GM19240 (cell line): ENCODE data around the gene SLC35F3.
A peak's percentile ranks its signal among the peaks of the same experiment; 100 is the strongest.
"Not testable (repeated sequence)": the region's sequence is repeated elsewhere in the genome, so short reads cannot be mapped to it uniquely, and the experiment has no call there.

Source experiments
- DNase-seq: peaks from one replicate; pipeline ENCODE4 v3.0.0; 2011; ENCODE audit warnings: low spot score; ENCODE audit not compliant: insufficient read length

The SLC35F3 gene

GRCh38 chr1:234280500-234280899 is 376.0 kb downstream of the SLC35F3 start:
- DNase-seq, result no peak

DNA sequence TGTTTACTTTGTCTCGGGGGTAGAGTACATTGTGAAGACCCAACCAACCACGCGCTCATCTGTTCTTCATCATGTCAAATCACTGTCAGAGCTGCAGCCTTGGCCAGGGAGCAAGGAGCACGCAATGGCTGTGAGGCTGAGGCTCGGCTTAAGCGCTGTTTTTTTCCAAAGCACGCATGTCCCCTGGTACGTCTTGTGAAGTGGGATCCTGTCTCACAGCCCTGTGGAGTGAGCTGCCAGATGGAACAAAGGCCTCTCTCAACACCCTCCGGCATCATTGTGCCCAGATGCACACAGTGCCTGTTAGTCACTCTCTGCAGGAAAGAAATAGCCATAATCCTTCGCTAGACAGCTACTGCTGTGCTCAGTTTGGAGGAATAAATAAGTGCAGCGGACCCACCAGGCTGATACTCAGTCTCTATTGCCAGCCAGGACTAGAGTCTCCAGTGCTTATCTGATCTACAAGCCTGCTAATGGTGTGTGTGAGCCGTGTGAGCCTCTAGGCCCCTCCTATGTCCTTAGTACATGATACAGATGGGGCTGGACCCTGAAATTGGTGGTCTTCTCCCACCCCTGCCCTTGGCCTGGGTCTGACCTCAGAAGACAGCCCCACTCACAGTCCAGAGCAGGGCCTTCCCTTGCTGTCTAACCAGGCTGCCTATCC is 377.5 kb downstream of the SLC35F3 start:
- no peak for DNase-seq

DNA sequence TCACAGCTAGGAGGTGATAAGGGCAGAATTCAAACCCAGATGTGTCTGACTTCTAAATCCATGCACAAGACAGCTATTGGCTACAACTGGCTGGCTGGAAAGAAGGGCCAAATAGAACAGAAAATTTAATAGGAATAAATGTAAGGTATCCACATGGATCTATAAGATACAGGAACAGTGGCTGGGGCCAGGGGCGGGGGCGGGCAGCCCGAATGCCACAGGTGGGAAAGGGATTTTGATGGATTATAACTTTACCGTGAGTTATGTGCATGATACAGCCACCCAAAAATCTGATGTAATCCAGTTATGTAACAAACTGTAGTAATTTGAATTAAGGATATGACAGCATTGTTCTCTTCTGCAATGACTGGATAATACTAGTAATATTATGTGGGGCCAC is 381.7 kb downstream of the SLC35F3 start:
- DNase-seq, result no peak

GRCh38 chr1:234288946-234289345 is 384.5 kb downstream of the SLC35F3 start:
- no peak for DNase-seq

GRCh38 chr1:234289538-234290305 is 385.2 kb downstream of the SLC35F3 start:
- DNase-seq, result no peak

DNA sequence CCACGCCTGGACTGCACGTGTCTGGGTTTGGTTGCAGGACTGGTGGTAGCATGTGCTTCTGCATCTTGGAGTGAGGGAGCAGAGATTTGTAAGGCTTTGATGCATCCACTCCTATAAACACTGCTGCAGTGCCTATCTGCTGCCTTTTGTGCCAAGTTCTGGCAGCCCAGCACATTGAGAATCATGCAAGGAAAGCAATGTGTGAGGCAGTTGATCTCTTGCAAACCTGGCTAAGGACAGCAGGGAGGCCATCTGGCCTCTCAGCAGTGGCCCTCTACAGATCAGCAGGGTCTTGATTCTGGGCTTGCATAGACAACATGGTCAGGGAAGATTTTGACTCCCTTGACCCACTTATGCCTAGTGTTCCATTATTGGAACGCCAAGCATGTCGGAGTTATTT is 387.5 kb downstream of the SLC35F3 start:
- no peak for DNase-seq

DNA sequence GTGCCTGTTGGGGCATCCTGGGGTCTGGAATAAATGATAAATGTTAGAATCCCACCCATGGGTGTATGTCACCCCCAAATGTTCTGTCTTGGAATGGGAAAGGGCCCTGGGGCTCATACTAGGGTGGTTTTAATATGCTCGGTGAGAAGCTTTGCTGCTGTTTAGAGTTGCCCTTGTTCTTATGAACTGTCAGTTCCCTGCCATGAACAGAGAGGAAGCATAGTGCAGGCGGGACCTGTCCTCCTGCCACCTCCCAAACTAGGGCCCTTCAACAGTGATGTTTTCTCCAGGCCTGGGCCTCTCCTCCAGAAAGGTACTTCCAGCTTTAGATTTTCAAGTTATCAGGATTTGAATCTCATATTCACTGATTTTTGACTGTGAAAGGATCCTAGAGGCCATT is 388.1 kb downstream of the SLC35F3 start:
- DNase-seq, result no peak

- DNase-seq, result no peak
Measured at GRCh38 chr1:234294109-234294817, 389.8 kb downstream of the SLC35F3 start.

GRCh38 chr1:234295068-234295467 is 390.6 kb downstream of the SLC35F3 start:
- no peak for DNase-seq

- no peak for DNase-seq
Measured at GRCh38 chr1:234295626-234296025, 391.1 kb downstream of the SLC35F3 start.

GRCh38 chr1:234296496-234296895 is 392.0 kb downstream of the SLC35F3 start:
- DNase-seq, result no peak

- DNase-seq, result no peak
Measured at GRCh38 chr1:234297668-234298067, 393.2 kb downstream of the SLC35F3 start.

DNA sequence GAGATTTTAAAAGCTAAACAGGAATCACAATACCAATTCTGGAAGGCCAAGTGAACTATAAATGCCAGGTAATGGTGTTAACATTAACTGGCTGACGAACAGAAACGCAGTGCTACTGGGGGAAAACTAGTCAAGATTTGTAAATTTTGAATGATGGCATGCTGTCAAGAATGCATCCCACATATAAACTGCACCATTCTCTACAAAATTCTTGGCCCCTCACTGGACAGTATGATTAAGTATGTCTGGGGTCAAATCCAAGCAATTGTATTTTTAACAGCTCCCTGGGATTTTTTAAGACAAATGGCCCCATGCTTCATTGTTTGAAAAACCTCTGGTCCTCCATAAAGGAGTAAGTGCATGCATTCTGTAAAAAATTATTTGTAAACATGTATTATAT is 395.6 kb downstream of the SLC35F3 start:
- DNase-seq, result no peak

DNA sequence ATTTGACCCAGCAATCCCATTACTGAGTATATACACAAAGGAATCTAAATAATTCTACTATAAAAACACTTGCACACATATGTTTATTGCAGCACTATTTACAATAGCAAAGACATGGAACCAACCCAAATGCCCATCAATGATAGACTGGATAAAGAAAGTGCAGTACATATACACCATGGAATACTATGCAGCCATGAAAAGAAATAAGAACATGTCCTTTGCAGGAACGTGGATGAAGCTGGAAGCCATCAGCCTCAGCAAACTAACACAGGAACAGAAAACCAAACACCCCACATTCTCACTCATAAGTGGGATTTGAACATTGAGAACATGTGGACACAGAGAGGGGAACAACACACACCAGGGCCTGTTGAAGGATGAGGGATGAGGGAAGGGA is 397.2 kb downstream of the SLC35F3 start:
- not testable (repeated sequence) for DNase-seq

DNA sequence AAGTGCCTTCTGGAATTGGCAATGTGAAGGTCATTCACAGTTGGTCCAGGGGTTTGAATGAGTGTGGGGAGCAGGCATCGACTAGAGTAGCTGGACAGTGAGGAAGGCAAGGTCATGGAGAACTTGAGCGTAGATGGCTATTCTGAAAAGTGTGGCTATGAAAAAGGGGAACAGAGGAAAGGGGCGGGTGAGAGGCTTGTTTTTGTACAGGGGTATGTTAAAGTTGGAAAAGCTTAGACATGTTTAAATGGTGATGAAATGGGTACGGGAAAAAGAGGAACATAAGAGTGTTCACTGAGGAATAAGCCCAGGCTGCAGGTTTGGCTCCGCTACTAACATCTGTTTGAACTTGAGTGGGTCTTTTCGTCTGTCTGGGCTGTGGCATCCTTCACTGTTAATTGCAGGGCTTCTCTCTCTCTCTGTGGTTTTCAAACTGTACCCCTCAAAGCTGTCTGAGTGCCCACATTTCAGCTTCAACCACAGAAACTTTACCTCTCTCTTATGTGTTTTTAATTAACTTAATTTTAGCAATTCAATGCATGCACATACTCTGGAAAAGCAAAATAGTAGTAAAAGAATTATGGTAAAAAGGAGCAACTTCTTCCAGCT is 398.0 kb downstream of the SLC35F3 start:
- no peak for DNase-seq

GRCh38 chr1:234303231-234303630 is 398.8 kb downstream of the SLC35F3 start:
- no peak for DNase-seq

- DNase-seq, result no peak
Measured at GRCh38 chr1:234307726-234308125, 403.2 kb downstream of the SLC35F3 start.

DNA sequence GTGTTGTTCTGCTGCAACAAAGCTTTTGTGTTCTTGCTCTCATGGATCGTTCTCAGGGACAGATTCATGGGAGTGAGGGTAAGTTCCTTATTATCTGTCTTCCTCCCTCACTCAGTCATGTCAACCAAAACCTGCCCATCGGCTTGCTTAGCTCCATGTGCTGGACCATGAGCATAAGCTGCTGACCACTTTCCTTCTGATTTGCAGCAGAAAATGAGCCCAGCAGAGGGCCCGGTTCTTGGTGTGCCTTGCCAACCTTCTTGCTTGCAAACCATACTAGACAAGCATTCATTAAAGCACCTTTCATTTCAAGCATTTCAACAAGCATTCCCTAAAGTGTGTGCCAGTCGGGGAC is 404.7 kb downstream of the SLC35F3 start:
- DNase-seq, result no peak

DNA sequence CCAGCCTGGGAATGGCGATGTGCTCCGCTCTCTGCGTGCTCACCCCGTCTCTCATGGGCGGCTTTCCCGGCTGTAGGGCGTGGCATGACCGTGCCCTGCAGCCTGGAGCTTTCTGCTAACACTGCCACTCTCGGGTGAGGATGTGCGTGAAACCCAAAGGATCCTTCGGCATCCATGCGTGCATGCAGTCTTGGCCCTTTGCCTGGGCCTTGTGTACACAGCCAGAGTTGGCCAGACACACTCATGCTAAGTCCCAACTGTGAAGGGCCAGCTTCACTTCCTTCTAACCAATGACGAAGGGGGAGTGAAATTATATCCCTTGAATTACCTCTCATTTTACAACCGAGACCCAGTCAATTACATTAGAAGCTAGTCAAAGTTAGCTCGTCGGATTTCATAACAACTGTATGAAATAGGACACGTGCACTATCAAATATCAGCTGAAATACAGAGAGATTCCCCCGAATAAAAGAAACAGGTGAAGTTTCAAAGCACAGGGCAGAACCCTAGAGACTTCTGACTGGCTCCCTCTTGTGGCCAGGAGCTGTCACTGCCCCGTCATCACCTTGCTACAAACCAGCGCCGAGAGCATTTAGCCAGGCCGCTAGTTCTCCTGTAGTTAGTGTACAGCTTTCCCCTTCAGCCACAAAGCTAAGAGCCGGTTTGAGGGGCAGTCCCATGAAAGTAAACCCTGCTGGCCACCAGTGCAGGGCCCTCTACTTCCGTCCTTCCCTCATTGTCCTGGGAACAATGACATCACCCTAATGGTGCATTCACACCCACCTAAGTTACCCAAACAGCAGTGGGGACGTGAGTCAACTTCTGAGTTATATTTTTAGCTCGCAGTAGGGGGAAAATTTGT is 405.4 kb downstream of the SLC35F3 start:
- DNase-seq, result peak; percentile 79

- no peak for DNase-seq
Measured at GRCh38 chr1:234310460-234310817, 406.0 kb downstream of the SLC35F3 start.

GRCh38 chr1:234311414-234311813 is 406.9 kb downstream of the SLC35F3 start:
- DNase-seq, result no peak
